ENCODE data around the gene SCYGR1.
A peak's percentile ranks its signal among the peaks of the same experiment; 100 is the strongest.

Gene SCYGR1

GRCh38 chr2:227411990-227412350 is 24.2 kb upstream of the SCYGR1 start:
- TF ChIP-seq, protein P1, sequence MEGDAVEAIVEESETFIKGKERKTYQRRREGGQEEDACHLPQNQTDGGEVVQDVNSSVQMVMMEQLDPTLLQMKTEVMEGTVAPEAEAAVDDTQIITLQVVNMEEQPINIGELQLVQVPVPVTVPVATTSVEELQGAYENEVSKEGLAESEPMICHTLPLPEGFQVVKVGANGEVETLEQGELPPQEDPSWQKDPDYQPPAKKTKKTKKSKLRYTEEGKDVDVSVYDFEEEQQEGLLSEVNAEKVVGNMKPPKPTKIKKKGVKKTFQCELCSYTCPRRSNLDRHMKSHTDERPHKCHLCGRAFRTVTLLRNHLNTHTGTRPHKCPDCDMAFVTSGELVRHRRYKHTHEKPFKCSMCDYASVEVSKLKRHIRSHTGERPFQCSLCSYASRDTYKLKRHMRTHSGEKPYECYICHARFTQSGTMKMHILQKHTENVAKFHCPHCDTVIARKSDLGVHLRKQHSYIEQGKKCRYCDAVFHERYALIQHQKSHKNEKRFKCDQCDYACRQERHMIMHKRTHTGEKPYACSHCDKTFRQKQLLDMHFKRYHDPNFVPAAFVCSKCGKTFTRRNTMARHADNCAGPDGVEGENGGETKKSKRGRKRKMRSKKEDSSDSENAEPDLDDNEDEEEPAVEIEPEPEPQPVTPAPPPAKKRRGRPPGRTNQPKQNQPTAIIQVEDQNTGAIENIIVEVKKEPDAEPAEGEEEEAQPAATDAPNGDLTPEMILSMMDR (IDR thresholded peaks at IDR 0.05; ENCODE audit: low read depth, low read length, missing control alignments), result no peak
- DNase-seq (ENCODE audit: extremely low read depth, low read depth), result no peak
- no peak overlapping the region for H3K4me3 ChIP-seq (replicated peaks; ENCODE audit: low read depth, low read length)

GRCh38 chr2:227411320-227411989 is 23.7 kb upstream of the SCYGR1 start:
- TF ChIP-seq, protein P1 (IDR thresholded peaks at IDR 0.05; ENCODE audit: low read depth, low read length, missing control alignments), result no peak
- DNase-seq (ENCODE audit: extremely low read depth, low read depth), result no peak
- no peak overlapping the region for H3K4me3 ChIP-seq (replicated peaks; ENCODE audit: low read depth, low read length)

DNA sequence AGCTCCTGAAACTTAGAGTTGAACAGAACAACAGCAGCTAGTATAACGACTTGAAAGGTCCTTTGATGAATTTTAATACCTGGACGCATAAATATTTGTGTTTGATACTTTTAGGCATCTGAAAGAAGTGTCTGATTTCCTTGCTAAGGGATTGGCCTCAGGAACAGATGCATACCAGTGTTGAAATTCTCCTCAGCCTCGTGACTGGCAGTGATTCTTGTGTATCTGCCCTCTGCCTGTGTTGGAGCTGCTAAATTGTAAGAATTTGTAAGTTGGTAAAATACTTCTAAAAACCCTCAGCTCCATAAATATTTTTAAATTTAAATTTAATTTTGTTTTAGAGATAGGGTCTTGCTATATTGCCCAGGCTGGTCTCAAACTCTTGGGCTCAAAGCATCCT is 22.4 kb upstream of the SCYGR1 start:
- no peak for DNase-seq (ENCODE audit: extremely low read depth, low read depth)
- TF ChIP-seq, protein P1 (IDR thresholded peaks at IDR 0.05; ENCODE audit: low read depth, low read length, missing control alignments), result no peak
- no peak overlapping the region for H3K4me3 ChIP-seq (replicated peaks; ENCODE audit: low read depth, low read length)

- no peak overlapping the region for H3K4me3 ChIP-seq (replicated peaks; ENCODE audit: low read depth, low read length)
- no peak for DNase-seq (ENCODE audit: extremely low read depth, low read depth)
- TF ChIP-seq, protein P1 (IDR thresholded peaks at IDR 0.05; ENCODE audit: low read depth, low read length, missing control alignments), result no peak
Observed at GRCh38 chr2:227407591-227408151, 19.9 kb upstream of the SCYGR1 start.

- DNase-seq (ENCODE audit: extremely low read depth, low read depth), result peak; percentile 97
- H3K4me3 ChIP-seq (replicated peaks; ENCODE audit: low read depth, low read length), result no peak overlapping the region
- TF ChIP-seq, protein P1 (IDR thresholded peaks at IDR 0.05; ENCODE audit: low read depth, low read length, missing control alignments), result peak; percentile 77
Observed at GRCh38 chr2:227406177-227407031, 18.7 kb upstream of the SCYGR1 start.

DNA sequence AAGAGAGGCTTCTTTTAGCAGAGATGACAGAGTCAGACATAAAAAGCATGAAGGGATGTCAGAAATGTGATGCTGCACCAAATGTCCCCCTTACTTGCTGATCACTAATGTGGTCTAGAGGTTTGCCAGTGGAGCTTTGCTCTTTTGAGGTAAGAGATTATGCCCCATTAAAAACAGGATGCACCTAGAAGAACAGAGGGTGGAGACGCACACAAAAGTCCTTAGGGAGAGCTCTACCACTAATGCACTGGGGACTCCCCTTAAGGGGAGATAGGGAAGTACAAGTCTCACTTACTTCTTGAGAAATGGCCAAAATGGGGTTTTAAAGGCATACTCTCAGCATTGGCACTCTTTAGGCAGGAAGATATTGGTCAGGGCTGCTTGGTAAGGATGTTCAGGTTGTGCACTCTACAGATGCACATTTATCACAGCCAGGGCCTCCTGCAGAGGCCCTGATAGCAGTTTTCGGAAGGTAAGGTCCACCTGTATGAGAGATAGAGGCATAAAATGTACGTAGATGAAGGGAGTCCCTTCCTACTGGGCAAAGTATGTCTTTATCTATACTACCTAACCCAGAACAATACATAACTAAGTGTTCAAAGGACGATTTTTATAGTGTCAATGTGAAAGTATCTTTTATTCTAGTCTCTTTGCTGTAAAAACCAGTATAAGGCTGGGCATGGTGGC is 17.0 kb upstream of the SCYGR1 start:
- TF ChIP-seq, protein P1 (IDR thresholded peaks at IDR 0.05; ENCODE audit: low read depth, low read length, missing control alignments), result no peak
- no peak for DNase-seq (ENCODE audit: extremely low read depth, low read depth)
- H3K4me3 ChIP-seq (replicated peaks; ENCODE audit: low read depth, low read length), result no peak overlapping the region
